GM12891 (cell line): Measurements from ENCODE around the gene C1QC.

ENCODE experiments used
- PAX5 ChIP-seq: IDR thresholded peaks from 2 replicates; pipeline ENCODE4 v1.6.1; 2011; ENCODE audit warnings: low read length, moderate library complexity, mild to moderate bottlenecking; ENCODE audit not compliant: insufficient read depth, severe bottlenecking
- POLR2A ChIP-seq: IDR thresholded peaks from 2 replicates; pipeline ENCODE4 v1.6.1; 2011; ENCODE audit warnings: low read depth, low read length, control low read depth
- POLR2AphosphoS5 ChIP-seq: IDR thresholded peaks from 2 replicates; pipeline ENCODE4 v1.6.1; 2011; ENCODE audit warnings: low read depth, low read length, control low read depth
- POU2F2 ChIP-seq: IDR thresholded peaks from 2 replicates; pipeline ENCODE4 v1.6.1; 2011; ENCODE audit warnings: low read depth, mild to moderate bottlenecking, control low read depth, low read length, moderate library complexity
- TAF1 ChIP-seq: IDR thresholded peaks from 2 replicates; pipeline ENCODE4 v1.6.1; 2011; ENCODE audit warnings: low read depth, low read length, control low read depth

DNA sequence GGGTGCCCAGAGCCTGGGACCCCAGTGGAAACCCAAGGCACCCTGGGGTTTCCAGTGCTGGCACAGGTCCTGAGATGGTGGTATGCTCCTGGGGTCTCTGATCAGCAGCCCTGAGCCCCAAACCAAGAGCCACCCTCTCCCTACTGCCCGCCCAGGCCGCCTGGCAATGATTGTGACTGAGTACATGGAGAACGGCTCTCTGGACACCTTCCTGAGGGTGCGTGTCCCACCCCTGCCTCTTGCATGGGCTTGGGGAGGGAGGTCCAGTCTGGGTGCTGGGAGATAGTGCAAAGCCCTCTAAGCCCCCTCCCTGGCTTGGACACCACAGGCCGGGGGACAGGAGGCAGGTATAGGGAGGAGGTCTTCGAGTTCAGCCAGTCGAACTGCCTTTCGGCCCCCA is 45.4 kb upstream of the C1QC start:
- TF ChIP-seq POLR2A (no peak), POLR2AphosphoS5 (no peak), POU2F2 (no peak), TAF1 (no peak), PAX5 (no peak)
